ENCODE measurements around the gene SUPT5H. TPM values are rescaled to one million over a fixed set of nuclear protein-coding genes. Genes with fewer than 3 reads are reported as not detected.
"Not testable (repeated sequence)": the region's sequence is repeated elsewhere in the genome, so short reads cannot be mapped to it uniquely, and the experiment has no call there.

Gene SUPT5H
- total RNA-seq, 3 donors from 2014 or later: 101 to 122 (median 102) TPM

- TF ChIP-seq, protein P1, sequence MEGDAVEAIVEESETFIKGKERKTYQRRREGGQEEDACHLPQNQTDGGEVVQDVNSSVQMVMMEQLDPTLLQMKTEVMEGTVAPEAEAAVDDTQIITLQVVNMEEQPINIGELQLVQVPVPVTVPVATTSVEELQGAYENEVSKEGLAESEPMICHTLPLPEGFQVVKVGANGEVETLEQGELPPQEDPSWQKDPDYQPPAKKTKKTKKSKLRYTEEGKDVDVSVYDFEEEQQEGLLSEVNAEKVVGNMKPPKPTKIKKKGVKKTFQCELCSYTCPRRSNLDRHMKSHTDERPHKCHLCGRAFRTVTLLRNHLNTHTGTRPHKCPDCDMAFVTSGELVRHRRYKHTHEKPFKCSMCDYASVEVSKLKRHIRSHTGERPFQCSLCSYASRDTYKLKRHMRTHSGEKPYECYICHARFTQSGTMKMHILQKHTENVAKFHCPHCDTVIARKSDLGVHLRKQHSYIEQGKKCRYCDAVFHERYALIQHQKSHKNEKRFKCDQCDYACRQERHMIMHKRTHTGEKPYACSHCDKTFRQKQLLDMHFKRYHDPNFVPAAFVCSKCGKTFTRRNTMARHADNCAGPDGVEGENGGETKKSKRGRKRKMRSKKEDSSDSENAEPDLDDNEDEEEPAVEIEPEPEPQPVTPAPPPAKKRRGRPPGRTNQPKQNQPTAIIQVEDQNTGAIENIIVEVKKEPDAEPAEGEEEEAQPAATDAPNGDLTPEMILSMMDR (IDR thresholded peaks at IDR 0.05): no peak
- DNase-seq (no peak), ATAC-seq (no peak)
- Histone ChIP-seq H3K36me3 (ENCODE audit: low read depth) (peaks cover 14% of the 10 kb centered on the region), H3K4me3 (no peak overlapping the region), H3K9me3 (no peaks in the 10 kb centered on the region), H3K4me1 (ENCODE audit: low read depth) (no peaks in the 10 kb centered on the region)
- intact Hi-C loops (cut with DNase I, micrococcal nuclease): no loop called here
These were observed 26.6 kb downstream of the SUPT5H start for GRCh38 chr19:39471756-39472536.

DNA sequence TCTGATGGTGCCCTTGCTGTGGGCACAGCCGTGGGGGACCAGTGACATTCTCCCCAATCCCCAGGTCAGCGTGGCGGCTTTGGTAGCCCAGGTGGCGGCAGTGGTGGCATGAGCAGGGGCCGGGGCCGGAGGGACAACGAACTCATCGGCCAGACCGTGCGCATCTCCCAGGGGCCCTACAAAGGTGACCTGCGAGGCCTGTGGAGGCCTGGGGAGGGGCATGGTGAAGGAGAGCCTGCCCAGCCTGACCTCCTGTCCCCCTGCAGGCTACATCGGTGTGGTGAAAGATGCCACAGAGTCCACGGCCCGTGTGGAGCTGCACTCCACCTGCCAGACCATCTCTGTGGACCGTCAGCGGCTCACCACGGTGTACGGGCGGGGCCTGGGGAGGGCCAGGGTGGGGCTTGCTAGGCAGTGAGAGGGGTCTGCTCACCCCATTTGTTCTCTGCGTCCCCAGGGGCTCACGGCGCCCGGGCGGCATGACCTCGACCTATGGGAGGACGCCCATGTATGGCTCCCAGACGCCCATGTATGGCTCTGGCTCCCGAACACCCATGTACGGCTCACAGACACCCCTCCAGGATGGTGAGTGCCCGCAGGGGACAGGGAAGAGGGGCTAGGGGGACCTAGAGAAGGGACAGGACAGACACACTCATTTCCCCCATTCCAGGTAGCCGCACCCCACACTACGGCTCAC lies 27.5 kb downstream of the SUPT5H start:
- H3K4me3 ChIP-seq: no peak overlapping the region
- H3K9me3 ChIP-seq: no peaks in the 10 kb centered on the region
- peaks cover 14% of the 10 kb centered on the region for H3K36me3 ChIP-seq (ENCODE audit: low read depth)
- DNase-seq (no peak), ATAC-seq (peak; percentile 5)
- intact Hi-C loops (cut with DNase I, micrococcal nuclease): no loop called here
- H3K4me1 ChIP-seq (ENCODE audit: low read depth): no peaks in the 10 kb centered on the region
- TF ChIP-seq, protein P1 (IDR thresholded peaks at IDR 0.05): no peak

- DNase-seq (no peak), ATAC-seq (no peak)
- Histone ChIP-seq H3K36me3 (ENCODE audit: low read depth) (peaks cover 14% of the 10 kb centered on the region), H3K4me3 (no peak overlapping the region), H3K4me1 (ENCODE audit: low read depth) (no peaks in the 10 kb centered on the region), H3K9me3 (no peaks in the 10 kb centered on the region)
- TF ChIP-seq, protein P1 (IDR thresholded peaks at IDR 0.05): no peak
- intact Hi-C loops (cut with DNase I, micrococcal nuclease): no loop called here
These were observed 28.1 kb downstream of the SUPT5H start for GRCh38 chr19:39473443-39473960.

- H3K4me3 ChIP-seq: no peak overlapping the region
- H3K36me3 ChIP-seq (ENCODE audit: low read depth): peaks cover 7% of the 10 kb centered on the region
- ATAC-seq (peak; percentile 68), DNase-seq (peak in 2 of 3 donors; percentile 66 to 71)
- intact Hi-C loops (cut with DNase I, micrococcal nuclease): no loop called here
- no peaks in the 10 kb centered on the region for H3K9me3 ChIP-seq
- no peaks in the 10 kb centered on the region for H3K4me1 ChIP-seq (ENCODE audit: low read depth)
- TF ChIP-seq, protein P1 (IDR thresholded peaks at IDR 0.05): peak; percentile 60
These were observed 28.8 kb downstream of the SUPT5H start for GRCh38 chr19:39474139-39474620.

DNA sequence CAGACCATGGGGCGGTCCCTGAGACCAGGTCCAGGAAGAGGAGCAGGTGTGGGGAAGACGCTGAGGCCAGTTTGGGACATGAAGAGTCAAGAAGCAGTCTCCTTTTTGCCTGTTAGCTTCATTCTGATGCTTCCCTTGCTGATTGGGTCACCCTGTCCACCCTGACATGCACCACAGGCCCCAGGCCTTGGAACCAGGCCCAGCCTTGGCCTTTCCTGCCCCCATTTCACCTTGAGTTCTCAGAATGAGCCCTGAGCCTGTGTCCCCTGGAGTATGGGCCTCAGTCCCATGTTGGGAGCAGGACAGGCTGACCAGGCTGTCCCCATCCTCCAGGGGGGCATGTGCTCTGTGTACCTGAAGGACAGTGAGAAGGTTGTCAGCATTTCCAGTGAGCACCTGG lies 30.4 kb downstream of the SUPT5H start:
- Histone ChIP-seq H3K4me3 (no peak overlapping the region), H3K9me3 (no peaks in the 10 kb centered on the region), H3K4me1 (ENCODE audit: low read depth) (no peaks in the 10 kb centered on the region), H3K36me3 (ENCODE audit: low read depth) (no peaks in the 10 kb centered on the region)
- intact Hi-C loops (cut with DNase I, micrococcal nuclease): no loop called here
- TF ChIP-seq, protein P1 (IDR thresholded peaks at IDR 0.05): no peak
- ATAC-seq (no peak), DNase-seq (no peak)

DNA sequence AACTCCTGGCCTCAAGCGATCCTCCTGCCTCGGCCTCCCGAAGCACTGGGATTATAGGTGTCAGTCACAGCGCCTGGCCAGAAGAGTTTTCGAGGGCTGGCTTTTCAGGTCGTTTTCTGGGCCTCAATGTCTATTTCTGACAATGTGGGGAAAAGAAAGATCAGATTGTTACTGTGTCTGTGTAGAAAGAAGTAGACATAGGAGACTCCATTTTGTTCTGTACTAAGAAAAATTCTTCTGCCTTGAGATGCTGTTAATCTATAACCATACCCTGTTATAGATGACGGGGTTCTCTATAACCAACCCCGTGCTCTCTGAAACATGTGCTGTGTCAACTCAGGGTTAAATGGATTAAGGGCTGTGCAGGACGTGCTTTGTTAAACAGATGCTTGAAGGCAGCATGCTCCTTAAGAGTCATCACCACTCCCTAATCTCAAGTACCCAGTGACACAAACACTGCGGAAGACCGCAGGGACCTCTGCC lies 34.0 kb downstream of the SUPT5H start:
- DNase-seq; ATAC-seq; H3K36me3 ChIP-seq (ENCODE audit: low read depth); intact Hi-C loops (cut with DNase I, micrococcal nuclease); H3K9me3 ChIP-seq; H3K4me3 ChIP-seq: not testable (repeated sequence)
- peaks cover 10% of the 10 kb centered on the region for H3K4me1 ChIP-seq (ENCODE audit: low read depth)
